ENCODE measurements around the gene PRKN.

GRCh38 chr6:161532536-161532935 lies 1195.0 kb downstream of the PRKN start:
- no peak for TF ChIP-seq CTCF (IDR thresholded peaks at IDR 0.05 in 8 of 11, conservative IDR thresholded peaks at IDR 0.05 in 3 of 11)
- no peak for TF ChIP-seq POLR2AphosphoS5 (IDR thresholded peaks at IDR 0.05)
